Astrocyte (in vitro differentiated cells and primary cell): Measurements from ENCODE around the gene DDX31. TPM values are rescaled to one million over a fixed set of nuclear protein-coding genes. Genes with fewer than 3 reads are reported as not detected.

Source experiments
- DNase-seq: peaks from one replicate; pipeline ENCODE4 v3.0.0-alpha.2; 2010; ENCODE audit warnings: low read depth
- FAIRE-seq: peaks from 2 replicates; lab custom pipeline; 2011; peaks lifted over from hg19 to GRCh38; lab: Jason Lieb, UNC
- H2AFZ ChIP-seq: 2 replicates; pipeline ENCODE4 v1.6.0; 2012; ENCODE audit warnings: low read depth, low read length, inconsistent platforms
- H3K27ac ChIP-seq: 2 replicates; pipeline ENCODE4 v1.5.1; 2011; ENCODE audit warnings: low read depth, low read length, inconsistent platforms
- H3K27me3 ChIP-seq: 2 replicates; pipeline ENCODE4 v1.6.0; 2011; ENCODE audit warnings: low read length, inconsistent platforms; ENCODE audit not compliant: insufficient read depth
- H3K36me3 ChIP-seq: 2 replicates; pipeline ENCODE4 v1.5.1; 2011; ENCODE audit warnings: low read length, inconsistent platforms; ENCODE audit not compliant: insufficient read depth
- H3K4me1 ChIP-seq: 2 replicates; pipeline ENCODE4 v1.5.1; 2011; ENCODE audit warnings: low read length, inconsistent platforms; ENCODE audit not compliant: insufficient read depth
- H3K4me2 ChIP-seq: 2 replicates; pipeline ENCODE4 v1.6.0; 2012; ENCODE audit warnings: low read length, inconsistent platforms
- H3K4me3 ChIP-seq: 2 replicates; pipeline ENCODE4 v1.5.1; 2011; ENCODE audit warnings: low read depth, mild to moderate bottlenecking, low read length, inconsistent platforms; ENCODE audit not compliant: insufficient read depth
- H3K79me2 ChIP-seq: 2 replicates; pipeline ENCODE4 v1.6.0; 2012; ENCODE audit warnings: mild to moderate bottlenecking, low read length, inconsistent platforms; ENCODE audit not compliant: insufficient read depth
- H3K9ac ChIP-seq: 2 replicates; pipeline ENCODE4 v1.6.0; 2012; ENCODE audit warnings: mild to moderate bottlenecking, low read length, inconsistent platforms
- H3K9me3 ChIP-seq: 2 replicates; pipeline ENCODE4 v1.5.1; 2012; ENCODE audit warnings: low read depth, mild to moderate bottlenecking, low read length, inconsistent platforms; ENCODE audit not compliant: insufficient read depth
- H4K20me1 ChIP-seq: 2 replicates; pipeline ENCODE4 v1.6.0; 2012; ENCODE audit warnings: low read length, inconsistent platforms; ENCODE audit not compliant: insufficient read depth
- H3K27ac Mint-ChIP-seq: one replicate; pipeline ENCODE4 v1.8.0; 2021; ENCODE audit warnings: mild to moderate bottlenecking, mixed read lengths; ENCODE audit not compliant: unreplicated experiment
- H3K27me3 Mint-ChIP-seq: one replicate; pipeline ENCODE4 v1.8.0; 2021; ENCODE audit warnings: low read depth, mixed read lengths; ENCODE audit not compliant: unreplicated experiment
- H3K36me3 Mint-ChIP-seq: one replicate; pipeline ENCODE4 v1.8.0; 2021; ENCODE audit warnings: low read depth, mixed read lengths; ENCODE audit not compliant: unreplicated experiment
- H3K4me1 Mint-ChIP-seq: one replicate; pipeline ENCODE4 v1.8.0; 2021; ENCODE audit warnings: low read depth, mixed read lengths; ENCODE audit not compliant: unreplicated experiment
- H3K4me3 Mint-ChIP-seq: one replicate; pipeline ENCODE4 v1.8.0; 2021; ENCODE audit warnings: mild to moderate bottlenecking, moderate library complexity, mixed read lengths; ENCODE audit not compliant: unreplicated experiment
- H3K9me3 Mint-ChIP-seq: one replicate; pipeline ENCODE4 v1.8.0; 2021; ENCODE audit warnings: mild to moderate bottlenecking, mixed read lengths; ENCODE audit not compliant: unreplicated experiment
- CTCF ChIP-seq: IDR thresholded peaks from 2 replicates; pipeline ENCODE4 v1.5.1; 2011; ENCODE audit warnings: low read depth, mild to moderate bottlenecking, inconsistent platforms, low read length, moderate library complexity; ENCODE audit not compliant: insufficient read depth
- EZH2 ChIP-seq: IDR thresholded peaks from 2 replicates; pipeline ENCODE4 v1.6.1; 2012; ENCODE audit warnings: mild to moderate bottlenecking, low read length, inconsistent platforms; ENCODE audit not compliant: insufficient read depth
- total RNA-seq: library from RNA; stranded (reverse); gene quantifications from 2 replicates; pipeline ENCODE4 v1.2.1, GENCODE V29; 2021

DDX31 gene
- total RNA-seq, 1 donor from 2014 or later: 20.5 TPM

GRCh38 chr9:132552041-132552440 is 117.7 kb downstream of the DDX31 start:
- no peak overlapping the region for H2AFZ ChIP-seq
- no peaks in the 10 kb centered on the region for H4K20me1 ChIP-seq
- Mint-ChIP-seq H3K36me3 (no peaks in the 10 kb centered on the region), H3K27me3 (peaks cover 45% of the 10 kb centered on the region), H3K4me3 (no peak overlapping the region), H3K27ac (no peak overlapping the region), H3K4me1 (no peaks in the 10 kb centered on the region), H3K9me3 (peaks cover 2% of the 10 kb centered on the region)
- no peak for FAIRE-seq
- no peak overlapping the region for H3K4me2 ChIP-seq
- no peak for TF ChIP-seq EZH2
- TF ChIP-seq CTCF: no peak
- H3K9me3 ChIP-seq: no peaks in the 10 kb centered on the region
- no peak overlapping the region for H3K27ac ChIP-seq
- H3K4me3 ChIP-seq: no peak overlapping the region
- no peak overlapping the region for H3K9ac ChIP-seq
- peaks cover 24% of the 10 kb centered on the region for H3K27me3 ChIP-seq
- no peaks in the 10 kb centered on the region for H3K79me2 ChIP-seq
- no peak for DNase-seq
- no peaks in the 10 kb centered on the region for H3K4me1 ChIP-seq
- H3K36me3 ChIP-seq: no peaks in the 10 kb centered on the region

GRCh38 chr9:132551556-132551955 is 118.2 kb downstream of the DDX31 start:
- no peak overlapping the region for H3K9ac ChIP-seq
- H2AFZ ChIP-seq: no peak overlapping the region
- H3K27ac ChIP-seq: no peak overlapping the region
- H3K4me3 ChIP-seq: no peak overlapping the region
- H3K27ac Mint-ChIP-seq: peak overlapping the region; percentile 41
- no peaks in the 10 kb centered on the region for H3K36me3 Mint-ChIP-seq
- no peaks in the 10 kb centered on the region for H3K36me3 ChIP-seq
- no peaks in the 10 kb centered on the region for H3K79me2 ChIP-seq
- TF ChIP-seq EZH2: no peak
- TF ChIP-seq CTCF: no peak
- peaks cover 43% of the 10 kb centered on the region for H3K27me3 Mint-ChIP-seq
- H3K4me3 Mint-ChIP-seq: no peak overlapping the region
- peaks cover 2% of the 10 kb centered on the region for H3K9me3 Mint-ChIP-seq
- no peaks in the 10 kb centered on the region for H3K9me3 ChIP-seq
- no peak overlapping the region for H3K4me2 ChIP-seq
- H3K27me3 ChIP-seq: peaks cover 19% of the 10 kb centered on the region
- peaks cover under 1% of the 10 kb centered on the region for H3K4me1 ChIP-seq
- FAIRE-seq: no peak
- no peaks in the 10 kb centered on the region for H4K20me1 ChIP-seq
- DNase-seq: no peak
- H3K4me1 Mint-ChIP-seq: no peaks in the 10 kb centered on the region

GRCh38 chr9:132548751-132549640 is 120.8 kb downstream of the DDX31 start:
- Histone ChIP-seq H3K9me3 (no peaks in the 10 kb centered on the region), H4K20me1 (no peaks in the 10 kb centered on the region), H2AFZ (peak overlapping the region; percentile 56), H3K4me2 (peak overlapping the region; percentile 36), H3K79me2 (no peaks in the 10 kb centered on the region), H3K4me3 (no peak overlapping the region), H3K4me1 (peaks cover 7% of the 10 kb centered on the region), H3K36me3 (no peaks in the 10 kb centered on the region), H3K9ac (no peak overlapping the region), H3K27me3 (no peaks in the 10 kb centered on the region), H3K27ac (no peak overlapping the region)
- Mint-ChIP-seq H3K4me3 (no peak overlapping the region), H3K9me3 (no peaks in the 10 kb centered on the region), H3K4me1 (no peaks in the 10 kb centered on the region), H3K36me3 (no peaks in the 10 kb centered on the region), H3K27ac (no peak overlapping the region), H3K27me3 (peaks cover 39% of the 10 kb centered on the region)
- FAIRE-seq: no peak
- TF ChIP-seq EZH2: no peak
- no peak for TF ChIP-seq CTCF
- DNase-seq: peak; percentile 2
